Ovary (tissue), 9 donors: Measurements from ENCODE around the gene RALGAPB. TPM values are rescaled to one million over a fixed set of nuclear protein-coding genes. Genes with fewer than 3 reads are reported as not detected.

Experiments used
- DNase-seq, 5 donors: peaks; one replicate each; pipeline ENCODE4 v3.0.0-alpha.2; 2019 to 2020
- H3K27ac ChIP-seq, 2 donors: fragments of 200-600 bp; one replicate each; pipeline versions ENCODE4 v1.5.1 to v1.8.0; 2019 to 2022
- H3K27me3 ChIP-seq: fragments of 200-600 bp; one replicate; pipeline ENCODE4 v1.8.0; 2022
- H3K36me3 ChIP-seq: fragments of 200-600 bp; sonication (generic); one replicate; pipeline ENCODE4 v1.5.1; 2019
- H3K4me1 ChIP-seq: one replicate; pipeline ENCODE4 v1.8.1; 2013; ENCODE audit warnings: mild to moderate bottlenecking, moderate library complexity; ENCODE audit not compliant: insufficient read depth
- H3K4me3 ChIP-seq: fragments of 200-600 bp; sonication (generic); one replicate; pipeline ENCODE4 v1.5.1; 2017
- H3K9me3 ChIP-seq, 2 donors: fragments of 200-600 bp in 1 of 2; sonication (generic) in 1 of 2; one replicate each; pipeline versions ENCODE4 v1.5.1 to v1.8.1; 2013 to 2019; ENCODE audit warnings: mild to moderate bottlenecking in 1 of 2, moderate library complexity in 1 of 2
- EP300 ChIP-seq: sonication (generic); formaldehyde crosslinking; IDR thresholded peaks from one replicate; pipeline ENCODE4 v1.6.1; 2017; ENCODE audit warnings: antibody characterized with exemption
- POLR2A ChIP-seq: fragments of 450-650 bp; IDR thresholded peaks from one replicate; pipeline ENCODE4 v1.6.1; 2017; ENCODE audit warnings: antibody characterized with exemption, mild to moderate bottlenecking, moderate library complexity
- WGBS, 3 donors: extraction: QIAGEN DNeasy Blood & Tissue Kit in 1 of 3; methylation state at CpG; one replicate each; pipeline versions ENCODE4 v1.1.5 to v1.1.7; 2013 to 2017; 5-methylcytosine and 5-hydroxymethylcytosine counted together
- intact Hi-C, 4 donors: fragments of 100-400 bp; cut with DNase I; formaldehyde crosslinking; loops; one replicate each; pipeline versions ENCODE4 v1.11.0 to v1.15.1; 2022 to 2023
- polyA plus RNA-seq, 2 donors: library from polyadenylated mRNA; stranded (reverse); fragments of 200-250 nt in 1 of 2; fragments of 350-450 nt in 1 of 2; fragmentation: Illumina TruSeq in 1 of 2; extraction: RNeasy Lipid Tissue Mini Kit (QIAGEN cat#74804) in 1 of 2; gene quantifications; one replicate each; pipeline ENCODE4 v1.2.3, GENCODE V29; 2013 to 2014
- total RNA-seq, 7 donors: library from RNA; depleted of rRNA in 2 of 7; stranded (reverse); fragments of >200 nt in 2 of 7; fragmentation: NEBNext Ultra II Directional in 3 of 7; extraction: Animal tissue kit (Norgen Biotek cat#: 25700) in 3 of 7; gene quantifications; one replicate each; pipeline versions ENCODE4 v1.1.0 to v1.2.4, GENCODE V29; 2016 to 2023
- TF ChIP-seq, protein P1 (sequence below), 3 donors: fragments of 450-650 bp in 2 of 3; fragments of 200-600 bp in 1 of 3; IDR thresholded peaks; one replicate each; pipeline versions ENCODE4 v1.5.1 to v1.8.0; 2016 to 2022; ENCODE audit warnings: antibody characterized with exemption in 3 of 3, mild to moderate bottlenecking in 1 of 3
- donor health status: DM: no; HTN: no; CAD: no; lungs with moderate emphysema.
- donor health status: DM: no; HTN: no; CAD: no.
- donor health status: Bipolar disorder and iron deficiency.
- donor health status: DM: yes; HTN: yes; CAD: no.
- donor health status: DM: no; HTN: no; CAD: no.
- donor health status: DM: yes; HTN: yes; CAD: no.

RALGAPB gene
- total and polyA plus RNA-seq, 9 donors: 10.4 to 41.3 (median 30.0) TPM

DNA sequence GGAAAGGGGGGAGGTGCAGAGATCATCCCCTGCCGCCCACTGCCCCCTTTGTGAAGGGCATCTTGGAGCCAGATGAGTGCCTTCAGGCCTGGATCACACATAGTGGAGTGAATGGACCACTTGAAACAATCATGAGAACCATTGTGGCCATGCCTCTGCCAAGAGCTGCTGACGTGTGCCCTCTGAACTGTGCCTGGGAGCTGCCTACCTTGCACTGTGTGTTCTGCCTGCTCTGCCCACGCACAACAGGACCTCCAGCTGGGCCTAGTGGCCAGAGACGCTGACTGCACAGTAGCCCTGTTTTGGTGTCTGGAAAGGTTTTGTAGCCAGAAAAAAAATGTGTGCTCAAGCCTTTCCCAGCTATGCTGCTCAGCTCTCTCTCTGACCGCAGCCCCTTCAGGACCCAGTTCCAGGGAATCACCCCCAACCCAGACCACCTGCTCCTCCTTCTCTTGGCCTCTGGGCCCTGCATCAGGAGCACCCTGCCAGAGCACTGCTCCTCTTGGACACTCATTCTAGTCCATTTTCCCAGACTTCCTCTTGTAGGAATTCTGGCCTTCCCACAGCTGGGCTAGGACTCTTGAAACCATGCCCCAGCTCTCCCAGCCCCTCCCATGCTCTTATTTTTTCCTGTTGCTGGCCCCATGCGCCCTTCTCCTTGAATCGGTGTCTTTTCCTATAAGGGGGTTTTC, 106.7 kb downstream of the RALGAPB start:
- Histone ChIP-seq H3K27ac (no peak overlapping the region), H3K4me3 (no peak overlapping the region), H3K4me1 (no peaks in the 10 kb centered on the region), H3K36me3 (no peaks in the 10 kb centered on the region), H3K27me3 (no peaks in the 10 kb centered on the region), H3K9me3 (no peaks in the 10 kb centered on the region)
- intact Hi-C loops: no loop called here
- 47 to 53% (median 51%) methylated on average over 7 of the region's 7 CpGs for WGBS, 3 donors
- DNase-seq: no peak
- TF ChIP-seq, protein P1, sequence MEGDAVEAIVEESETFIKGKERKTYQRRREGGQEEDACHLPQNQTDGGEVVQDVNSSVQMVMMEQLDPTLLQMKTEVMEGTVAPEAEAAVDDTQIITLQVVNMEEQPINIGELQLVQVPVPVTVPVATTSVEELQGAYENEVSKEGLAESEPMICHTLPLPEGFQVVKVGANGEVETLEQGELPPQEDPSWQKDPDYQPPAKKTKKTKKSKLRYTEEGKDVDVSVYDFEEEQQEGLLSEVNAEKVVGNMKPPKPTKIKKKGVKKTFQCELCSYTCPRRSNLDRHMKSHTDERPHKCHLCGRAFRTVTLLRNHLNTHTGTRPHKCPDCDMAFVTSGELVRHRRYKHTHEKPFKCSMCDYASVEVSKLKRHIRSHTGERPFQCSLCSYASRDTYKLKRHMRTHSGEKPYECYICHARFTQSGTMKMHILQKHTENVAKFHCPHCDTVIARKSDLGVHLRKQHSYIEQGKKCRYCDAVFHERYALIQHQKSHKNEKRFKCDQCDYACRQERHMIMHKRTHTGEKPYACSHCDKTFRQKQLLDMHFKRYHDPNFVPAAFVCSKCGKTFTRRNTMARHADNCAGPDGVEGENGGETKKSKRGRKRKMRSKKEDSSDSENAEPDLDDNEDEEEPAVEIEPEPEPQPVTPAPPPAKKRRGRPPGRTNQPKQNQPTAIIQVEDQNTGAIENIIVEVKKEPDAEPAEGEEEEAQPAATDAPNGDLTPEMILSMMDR (IDR thresholded peaks at IDR 0.05): no peak
- TF ChIP-seq EP300: no peak
- no peak for TF ChIP-seq POLR2A

DNA sequence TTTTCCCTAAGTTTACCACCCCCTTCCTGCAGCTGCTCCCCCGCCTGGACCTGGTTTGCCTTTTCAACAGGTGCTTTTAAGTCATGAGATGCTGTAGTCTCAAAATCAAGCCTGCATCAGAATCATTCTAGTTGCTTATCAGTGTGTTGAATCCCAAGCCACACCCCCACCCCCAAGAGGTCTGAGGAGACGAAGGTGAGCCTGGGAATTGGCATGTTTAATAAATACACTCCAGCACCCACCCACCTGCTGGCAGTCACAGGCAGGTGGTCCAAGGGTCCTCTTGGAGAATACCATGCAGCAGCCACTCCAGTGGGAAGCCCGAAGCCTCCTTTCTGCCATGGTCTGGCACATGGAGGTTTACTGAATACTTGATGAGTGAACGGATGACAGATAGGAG, 107.3 kb downstream of the RALGAPB start:
- no peaks in the 10 kb centered on the region for H3K4me1 ChIP-seq
- no peak overlapping the region for H3K27ac ChIP-seq
- no peaks in the 10 kb centered on the region for H3K9me3 ChIP-seq
- intact Hi-C loops: no loop called here
- no peaks in the 10 kb centered on the region for H3K36me3 ChIP-seq
- WGBS, 3 donors: 55 to 62% (median 55%) methylated on average over 4 of the region's 4 CpGs
- DNase-seq: no peak
- H3K4me3 ChIP-seq: no peak overlapping the region
- TF ChIP-seq POLR2A: no peak
- TF ChIP-seq, protein P1 (IDR thresholded peaks at IDR 0.05): no peak
- no peak for TF ChIP-seq EP300
- no peaks in the 10 kb centered on the region for H3K27me3 ChIP-seq

DNA sequence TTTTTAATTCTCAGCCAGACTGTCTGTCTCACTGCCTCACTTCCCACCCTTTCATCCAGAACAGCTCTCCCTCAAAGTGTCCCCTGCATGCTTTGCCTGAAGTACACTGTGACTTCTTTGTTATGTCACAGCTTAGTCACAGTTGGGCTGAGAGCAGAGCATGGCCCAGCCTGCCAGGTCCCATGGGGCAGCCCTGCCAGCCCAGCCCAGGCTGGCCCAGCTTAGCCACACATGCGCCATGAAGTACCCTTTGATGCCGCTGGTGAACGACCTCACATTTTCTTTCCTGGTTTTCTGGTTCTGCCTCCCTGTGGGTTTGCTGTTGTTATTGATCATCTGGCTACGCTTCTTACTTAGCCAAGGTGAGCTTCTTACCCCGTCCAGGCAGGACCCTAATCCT, 108.4 kb downstream of the RALGAPB start, which contains the start of gene ADIG:
Gene ADIG, plus strand, starts transcription at position 185 of the 400 bp plus-strand sequence. Its CDS starts 54 bp downstream, at position 239.
- 62 to 66% (median 65%) methylated on average over 5 of the region's 5 CpGs for WGBS, 3 donors
- H3K27ac ChIP-seq: no peak within 1 kb of the TSS
- H3K9me3 ChIP-seq: no peaks in the 10 kb centered on the region
- no peaks in the 10 kb centered on the region for H3K27me3 ChIP-seq
- no peak within 1 kb of the TSS for H3K4me3 ChIP-seq
- DNase-seq: no peak
- intact Hi-C loops: no loop called here
- H3K4me1 ChIP-seq: no peaks in the 10 kb centered on the region
- H3K36me3 ChIP-seq: no peaks in the 10 kb centered on the region
- TF ChIP-seq EP300 (no peak), POLR2A (no peak)
- TF ChIP-seq, protein P1 (IDR thresholded peaks at IDR 0.05): no peak

DNA sequence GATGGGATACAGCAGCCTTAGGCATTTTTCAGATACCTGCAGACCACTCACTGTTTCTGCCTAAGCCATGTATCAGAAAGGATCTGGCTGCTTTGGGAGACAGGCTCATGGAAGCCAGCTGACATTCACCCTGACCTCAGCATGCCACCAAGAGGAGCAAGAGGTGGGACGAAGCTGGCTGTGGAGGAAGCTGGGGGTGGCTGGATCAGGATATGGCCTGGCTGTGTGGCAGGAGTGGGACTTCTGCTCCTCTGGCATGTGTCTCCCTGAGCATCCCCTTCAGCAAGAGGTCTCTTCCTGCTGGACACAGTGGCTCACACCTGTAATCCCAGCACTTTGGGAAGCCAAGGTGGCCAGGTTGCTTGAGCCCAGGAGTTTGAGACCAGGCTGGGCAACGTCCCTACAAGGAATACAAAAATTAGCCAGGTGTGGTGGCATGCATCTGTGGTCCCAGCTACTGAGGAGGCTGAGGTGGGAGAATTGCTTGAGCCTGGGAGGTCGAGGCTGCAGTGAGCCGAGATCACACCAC, 109.3 kb downstream of the RALGAPB start:
- Histone ChIP-seq H3K4me3 (no peak overlapping the region), H3K27ac (no peak overlapping the region), H3K4me1 (no peaks in the 10 kb centered on the region), H3K36me3 (no peaks in the 10 kb centered on the region), H3K27me3 (no peaks in the 10 kb centered on the region), H3K9me3 (no peaks in the 10 kb centered on the region)
- DNase-seq: no peak
- WGBS, 3 donors: 51 to 65% (median 51%) methylated on average over 4 of the region's 4 CpGs
- TF ChIP-seq EP300: no peak
- TF ChIP-seq POLR2A: no peak
- TF ChIP-seq, protein P1 (IDR thresholded peaks at IDR 0.05): no peak
- intact Hi-C loops: no loop called here
